Endodermal cell (in vitro differentiated cells): ENCODE results near the gene ATP10D. TPM values are rescaled to one million over a fixed set of nuclear protein-coding genes. Genes with fewer than 3 reads are reported as not detected.

ENCODE experiments used
- DNase-seq: peaks from one replicate; pipeline ENCODE4 v3.0.0-alpha.2; 2017
- H3K27ac ChIP-seq: 2 replicates; pipeline ENCODE4 v1.5.1; 2013; ENCODE audit warnings: mild to moderate bottlenecking, low read depth, low read length, moderate library complexity
- H3K27me3 ChIP-seq: 2 replicates; pipeline ENCODE4 v1.6.1; 2013; ENCODE audit warnings: mild to moderate bottlenecking, low read length, moderate library complexity; ENCODE audit not compliant: insufficient read depth, control insufficient read depth, poor library complexity, severe bottlenecking
- H3K36me3 ChIP-seq: 2 replicates; pipeline ENCODE4 v1.7.0; 2013; ENCODE audit warnings: mild to moderate bottlenecking, low read length, moderate library complexity; ENCODE audit not compliant: control insufficient read depth, insufficient read depth
- H3K4me1 ChIP-seq: one replicate; pipeline ENCODE4 v1.7.0; 2013; ENCODE audit warnings: low read length; ENCODE audit not compliant: control insufficient read depth, insufficient read depth
- H3K4me3 ChIP-seq: 2 replicates; pipeline ENCODE4 v1.5.1; 2013; ENCODE audit warnings: mild to moderate bottlenecking, low read length, moderate library complexity
- H3K9ac ChIP-seq: 2 replicates; pipeline ENCODE4 v1.6.1; 2013; ENCODE audit warnings: mild to moderate bottlenecking, low read length, moderate library complexity; ENCODE audit not compliant: poor library complexity, severe bottlenecking; ENCODE audit errors: extremely low read depth
- H3K9me3 ChIP-seq: 2 replicates; pipeline ENCODE4 v1.6.1; 2013; ENCODE audit warnings: mild to moderate bottlenecking, low read length, moderate library complexity; ENCODE audit not compliant: control insufficient read depth
- H3K27ac Mint-ChIP-seq: 2 replicates; pipeline ENCODE4 v1.8.0; 2020; ENCODE audit warnings: mixed read lengths
- H3K27me3 Mint-ChIP-seq: 2 replicates; pipeline ENCODE4 v1.8.0; 2021; ENCODE audit warnings: mild to moderate bottlenecking, mixed read lengths; ENCODE audit not compliant: insufficient read depth
- H3K36me3 Mint-ChIP-seq: 2 replicates; pipeline ENCODE4 v1.8.0; 2020; ENCODE audit warnings: low read depth, mixed read lengths
- H3K4me1 Mint-ChIP-seq: 2 replicates; pipeline ENCODE4 v1.8.0; 2020; ENCODE audit warnings: mixed read lengths
- H3K4me3 Mint-ChIP-seq: 2 replicates; pipeline ENCODE4 v1.8.0; 2020; ENCODE audit warnings: mild to moderate bottlenecking, moderate library complexity, mixed read lengths
- H3K9me3 Mint-ChIP-seq: 2 replicates; pipeline ENCODE4 v1.8.0; 2020; ENCODE audit warnings: mild to moderate bottlenecking, mixed read lengths
- WGBS, 2 experiments: methylation state at CpG; one replicate each; pipeline versions ENCODE4 v1.1.5 to v1.1.7; 2013; ENCODE audit warnings: missing lambda C conversion rate in 2 of 2, mixed read lengths in 1 of 2; ENCODE audit not compliant: insufficient coverage in 1 of 2, insufficient read length in 1 of 2; 5-methylcytosine and 5-hydroxymethylcytosine counted together
- total RNA-seq, 2 donors: library from RNA; stranded (reverse); fragmentation: NEBNext Ultra II Directional in 1 of 2; extraction: Animal tissue kit (Norgen Biotek cat#: 25700) in 1 of 2; gene quantifications; 2 replicates in 1 of 2; 3 replicates in 1 of 2; pipeline ENCODE4 v1.2.1, GENCODE V29; 2021
- TF ChIP-seq, protein P1 (sequence below): fragments of 200-600 bp; sonication (generic); conservative IDR thresholded peaks from 2 replicates; pipeline ENCODE4 v1.5.0; 2021; ENCODE audit warnings: antibody characterized with exemption, mild to moderate bottlenecking

Gene ATP10D
- total RNA-seq, 2 donors from 2014 or later = 0.27 to 1.1 TPM

DNA sequence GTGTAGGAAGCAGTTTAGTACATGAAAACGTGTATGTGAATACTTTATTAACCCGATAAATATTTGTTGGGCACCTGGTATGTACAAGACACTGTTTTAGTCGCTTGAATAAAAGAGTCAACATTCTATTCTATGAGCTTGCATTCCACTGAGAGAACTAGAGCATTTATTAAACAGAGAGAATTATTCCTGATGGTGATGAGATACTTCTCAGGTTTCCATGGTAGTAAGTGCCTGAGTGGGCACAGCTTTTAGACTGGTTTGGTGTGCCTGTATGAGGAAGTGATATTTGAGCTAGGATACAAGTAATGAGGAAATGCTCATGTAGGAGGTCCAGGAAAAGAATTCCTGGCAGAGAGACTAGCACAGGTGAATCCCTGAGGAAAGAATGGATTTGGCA is 94.2 kb downstream of the ATP10D start:
- H3K9me3 ChIP-seq = no peaks in the 10 kb centered on the region
- TF ChIP-seq, protein P1, sequence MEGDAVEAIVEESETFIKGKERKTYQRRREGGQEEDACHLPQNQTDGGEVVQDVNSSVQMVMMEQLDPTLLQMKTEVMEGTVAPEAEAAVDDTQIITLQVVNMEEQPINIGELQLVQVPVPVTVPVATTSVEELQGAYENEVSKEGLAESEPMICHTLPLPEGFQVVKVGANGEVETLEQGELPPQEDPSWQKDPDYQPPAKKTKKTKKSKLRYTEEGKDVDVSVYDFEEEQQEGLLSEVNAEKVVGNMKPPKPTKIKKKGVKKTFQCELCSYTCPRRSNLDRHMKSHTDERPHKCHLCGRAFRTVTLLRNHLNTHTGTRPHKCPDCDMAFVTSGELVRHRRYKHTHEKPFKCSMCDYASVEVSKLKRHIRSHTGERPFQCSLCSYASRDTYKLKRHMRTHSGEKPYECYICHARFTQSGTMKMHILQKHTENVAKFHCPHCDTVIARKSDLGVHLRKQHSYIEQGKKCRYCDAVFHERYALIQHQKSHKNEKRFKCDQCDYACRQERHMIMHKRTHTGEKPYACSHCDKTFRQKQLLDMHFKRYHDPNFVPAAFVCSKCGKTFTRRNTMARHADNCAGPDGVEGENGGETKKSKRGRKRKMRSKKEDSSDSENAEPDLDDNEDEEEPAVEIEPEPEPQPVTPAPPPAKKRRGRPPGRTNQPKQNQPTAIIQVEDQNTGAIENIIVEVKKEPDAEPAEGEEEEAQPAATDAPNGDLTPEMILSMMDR = no peak
- WGBS, 2 experiments = 88 to 93% methylated on average over 3 of the region's 3 CpGs

DNA sequence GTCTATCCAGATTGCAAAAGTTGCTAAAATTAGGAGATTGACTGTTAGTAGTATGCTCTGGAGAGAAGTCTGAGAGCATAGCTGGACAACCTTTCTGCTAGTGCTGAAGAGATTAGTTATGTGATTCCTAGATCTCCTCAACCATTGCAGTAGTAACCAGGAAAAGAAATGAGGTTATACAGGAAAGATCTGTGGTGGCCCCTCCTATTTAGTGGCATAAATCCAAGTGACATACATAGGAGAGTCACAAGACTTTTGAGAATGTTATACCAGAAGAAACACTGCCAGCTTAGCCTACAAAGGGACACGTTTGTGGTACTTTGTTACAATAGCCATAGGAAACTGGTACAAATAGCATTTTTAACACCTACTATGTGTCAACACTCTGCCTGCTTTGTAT is 105.2 kb downstream of the ATP10D start:
- Mint-ChIP-seq H3K27me3 (no peaks in the 10 kb centered on the region), H3K36me3 (no peaks in the 10 kb centered on the region), H3K4me1 (no peaks in the 10 kb centered on the region), H3K4me3 (no peak overlapping the region), H3K27ac (no peak overlapping the region), H3K9me3 (peaks cover 13% of the 10 kb centered on the region)
- H3K36me3 ChIP-seq = no peaks in the 10 kb centered on the region
- peaks cover 23% of the 10 kb centered on the region for H3K9me3 ChIP-seq
- H3K27ac ChIP-seq = no peak overlapping the region
- H3K4me1 ChIP-seq = peaks cover 3% of the 10 kb centered on the region
- WGBS, 2 experiments = 91 to 100% methylated on average over 1 of the region's 1 CpG
- no peaks in the 10 kb centered on the region for H3K27me3 ChIP-seq
- no peak overlapping the region for H3K4me3 ChIP-seq
- no peak overlapping the region for H3K9ac ChIP-seq
- TF ChIP-seq, protein P1 = no peak
- DNase-seq = no peak

More for the DNA sequence above, 94.2 kb downstream of the ATP10D start:
- Histone ChIP-seq H3K36me3 (no peaks in the 10 kb centered on the region), H3K4me3 (no peak overlapping the region), H3K9ac (no peak overlapping the region), H3K27ac (no peak overlapping the region), H3K4me1 (no peaks in the 10 kb centered on the region), H3K27me3 (no peaks in the 10 kb centered on the region)
- Mint-ChIP-seq H3K36me3 (no peaks in the 10 kb centered on the region), H3K27me3 (no peaks in the 10 kb centered on the region), H3K27ac (no peak overlapping the region), H3K9me3 (no peaks in the 10 kb centered on the region), H3K4me1 (no peaks in the 10 kb centered on the region), H3K4me3 (no peak overlapping the region)
- no peak for DNase-seq

DNA sequence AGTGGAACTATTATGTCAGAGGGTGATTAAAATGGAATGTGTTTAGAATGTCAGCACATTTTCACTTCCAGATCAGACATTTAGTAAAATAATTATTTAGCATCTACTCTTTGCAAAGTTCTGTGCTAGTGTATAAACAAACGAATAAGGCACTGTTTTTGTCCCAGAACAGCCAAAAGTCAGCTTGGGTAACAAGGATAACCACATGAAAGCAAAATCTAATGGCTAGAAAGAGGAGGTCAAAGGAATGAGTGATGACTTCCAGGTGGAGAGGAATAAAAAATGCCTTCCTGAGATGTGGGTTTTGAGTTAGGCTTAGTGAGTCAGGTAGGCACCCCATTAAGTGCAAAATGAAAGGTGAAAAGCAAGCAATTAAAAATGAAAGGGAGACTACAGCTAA is 112.6 kb downstream of the ATP10D start:
- 82 to 100% methylated on average over 1 of the region's 1 CpG for WGBS, 2 experiments
- H3K27me3 Mint-ChIP-seq = no peaks in the 10 kb centered on the region
- Histone ChIP-seq H3K9ac (no peak overlapping the region), H3K27ac (no peak overlapping the region), H3K27me3 (no peaks in the 10 kb centered on the region), H3K36me3 (no peaks in the 10 kb centered on the region), H3K9me3 (no peaks in the 10 kb centered on the region), H3K4me3 (no peak overlapping the region), H3K4me1 (peaks cover 2% of the 10 kb centered on the region)
- no peaks in the 10 kb centered on the region for H3K4me1 Mint-ChIP-seq
- TF ChIP-seq, protein P1 = no peak
- no peak overlapping the region for H3K4me3 Mint-ChIP-seq
- no peaks in the 10 kb centered on the region for H3K9me3 Mint-ChIP-seq
- no peak overlapping the region for H3K27ac Mint-ChIP-seq
- H3K36me3 Mint-ChIP-seq = no peaks in the 10 kb centered on the region
- DNase-seq = no peak
